SK-N-SH treated with all-trans-retinoic acid at 6 μM for 48 hours (cell line): Measurements from ENCODE around the gene DEDD.

ENCODE experiments used
- ATAC-seq: fragments of 200-7000 bp; cut with Tn5 transposase; 3 replicates; pipeline ENCODE4 v1.9.1; 2020; ENCODE audit warnings: mild to moderate bottlenecking, moderate library complexity
- ARNTL ChIP-seq: fragments of 450-650 bp; formaldehyde crosslinking; IDR thresholded peaks from 2 replicates; pipeline ENCODE4 v1.5.0; 2020; ENCODE audit warnings: low read depth, mild to moderate bottlenecking, moderate library complexity, borderline replicate concordance
- BACH2 ChIP-seq: fragments of 250-450 bp; sonication (Bioruptor Pico); IDR thresholded peaks from 2 replicates; pipeline ENCODE4 v1.9.0; 2021; ENCODE audit warnings: mild to moderate bottlenecking, borderline replicate concordance
- ESRRG ChIP-seq: fragments of 250-450 bp; sonication (Bioruptor Pico); IDR thresholded peaks from 2 replicates; pipeline ENCODE4 v1.6.1; 2021; ENCODE audit warnings: mild to moderate bottlenecking
- ISL1 ChIP-seq: fragments of 250-450 bp; sonication (Bioruptor Pico); IDR thresholded peaks from 2 replicates; pipeline ENCODE4 v2.1.2; 2022; ENCODE audit warnings: mild to moderate bottlenecking, moderate library complexity
- POU6F1 ChIP-seq: fragments of 250-450 bp; sonication (Bioruptor Pico); IDR thresholded peaks from 2 replicates; pipeline ENCODE4 v1.8.0; 2021; ENCODE audit warnings: low read depth, mild to moderate bottlenecking, moderate library complexity, borderline replicate concordance
- SNAI2 ChIP-seq: fragments of 250-450 bp; sonication (Bioruptor Pico); IDR thresholded peaks from 2 replicates; pipeline ENCODE4 v1.5.0; 2020; ENCODE audit warnings: mild to moderate bottlenecking, moderate library complexity
- TCF4 ChIP-seq: fragments of 250-450 bp; sonication (Bioruptor Pico); IDR thresholded peaks from 2 replicates; pipeline ENCODE4 v1.8.0; 2021; ENCODE audit warnings: mild to moderate bottlenecking, moderate library complexity, borderline replicate concordance
- TOX ChIP-seq: fragments of 250-450 bp; sonication (Bioruptor Pico); IDR thresholded peaks from 2 replicates; pipeline ENCODE4 v1.8.0; 2021; ENCODE audit warnings: mild to moderate bottlenecking, moderate library complexity, borderline replicate concordance
- TSHZ2 ChIP-seq: fragments of 250-450 bp; sonication (Bioruptor Pico); IDR thresholded peaks from 2 replicates; pipeline ENCODE4 v1.5.0; 2020; ENCODE audit warnings: mild to moderate bottlenecking, moderate library complexity
- ZC3H10 ChIP-seq: fragments of 250-450 bp; sonication (Bioruptor Pico); IDR thresholded peaks from 2 replicates; pipeline ENCODE4 v1.5.1; 2021; ENCODE audit warnings: mild to moderate bottlenecking, moderate library complexity
- ZFP3 ChIP-seq: fragments of 250-450 bp; sonication (Bioruptor Pico); IDR thresholded peaks from 2 replicates; pipeline ENCODE4 v1.5.0; 2020; ENCODE audit warnings: mild to moderate bottlenecking, moderate library complexity
- ZFP30 ChIP-seq: fragments of 450-650 bp; formaldehyde crosslinking; IDR thresholded peaks from 2 replicates; pipeline ENCODE4 v1.5.0; 2022; ENCODE audit warnings: mild to moderate bottlenecking, moderate library complexity
- ZNF565 ChIP-seq: fragments of 450-650 bp; formaldehyde crosslinking; conservative IDR thresholded peaks from 2 replicates; pipeline ENCODE4 v1.5.0; 2020; ENCODE audit warnings: low read depth, mild to moderate bottlenecking, moderate library complexity
- ZNF70 ChIP-seq: fragments of 450-650 bp; formaldehyde crosslinking; IDR thresholded peaks from 2 replicates; pipeline ENCODE4 v1.5.0; 2020; ENCODE audit warnings: mild to moderate bottlenecking, moderate library complexity
- ZNF8 ChIP-seq: fragments of 450-650 bp; formaldehyde crosslinking; IDR thresholded peaks from 2 replicates; pipeline ENCODE4 v1.5.0; 2020; ENCODE audit warnings: mild to moderate bottlenecking, moderate library complexity
- TF ChIP-seq, protein P1 (sequence below): fragments of 250-450 bp; sonication (Bioruptor Pico); IDR thresholded peaks from 2 replicates; pipeline ENCODE4 v1.5.1; 2021; ENCODE audit warnings: mild to moderate bottlenecking, moderate library complexity
- TF ChIP-seq, protein P2 (sequence below): fragments of 250-450 bp; sonication (Bioruptor Pico); IDR thresholded peaks from 2 replicates; pipeline ENCODE4 v1.5.1; 2020; ENCODE audit warnings: low read depth, mild to moderate bottlenecking, moderate library complexity

Gene DEDD

GRCh38 chr1:161076410-161076809 lies 56.1 kb downstream of the DEDD start:
- ATAC-seq: no peak
- TF ChIP-seq ZC3H10 (CRISPR knock-in tag): no peak
- no peak for TF ChIP-seq ZFP3 (CRISPR knock-in tag)
- TF ChIP-seq ZFP30 (CRISPR knock-in tag): no peak
- no peak for TF ChIP-seq SNAI2 (CRISPR knock-in tag)
- TF ChIP-seq POU6F1 (CRISPR knock-in tag): no peak
- no peak for TF ChIP-seq ZNF565
- no peak for TF ChIP-seq ZNF8 (CRISPR knock-in tag)
- TF ChIP-seq ZNF70 (CRISPR knock-in tag): no peak
- TF ChIP-seq, protein P1, sequence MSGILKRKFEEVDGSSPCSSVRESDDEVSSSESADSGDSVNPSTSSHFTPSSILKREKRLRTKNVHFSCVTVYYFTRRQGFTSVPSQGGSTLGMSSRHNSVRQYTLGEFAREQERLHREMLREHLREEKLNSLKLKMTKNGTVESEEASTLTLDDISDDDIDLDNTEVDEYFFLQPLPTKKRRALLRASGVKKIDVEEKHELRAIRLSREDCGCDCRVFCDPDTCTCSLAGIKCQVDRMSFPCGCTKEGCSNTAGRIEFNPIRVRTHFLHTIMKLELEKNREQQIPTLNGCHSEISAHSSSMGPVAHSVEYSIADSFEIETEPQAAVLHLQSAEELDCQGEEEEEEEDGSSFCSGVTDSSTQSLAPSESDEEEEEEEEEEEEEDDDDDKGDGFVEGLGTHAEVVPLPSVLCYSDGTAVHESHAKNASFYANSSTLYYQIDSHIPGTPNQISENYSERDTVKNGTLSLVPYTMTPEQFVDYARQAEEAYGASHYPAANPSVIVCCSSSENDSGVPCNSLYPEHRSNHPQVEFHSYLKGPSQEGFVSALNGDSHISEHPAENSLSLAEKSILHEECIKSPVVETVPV (CRISPR knock-in tag): no peak
- TF ChIP-seq, all 23 proteins: peak for 0

DNA sequence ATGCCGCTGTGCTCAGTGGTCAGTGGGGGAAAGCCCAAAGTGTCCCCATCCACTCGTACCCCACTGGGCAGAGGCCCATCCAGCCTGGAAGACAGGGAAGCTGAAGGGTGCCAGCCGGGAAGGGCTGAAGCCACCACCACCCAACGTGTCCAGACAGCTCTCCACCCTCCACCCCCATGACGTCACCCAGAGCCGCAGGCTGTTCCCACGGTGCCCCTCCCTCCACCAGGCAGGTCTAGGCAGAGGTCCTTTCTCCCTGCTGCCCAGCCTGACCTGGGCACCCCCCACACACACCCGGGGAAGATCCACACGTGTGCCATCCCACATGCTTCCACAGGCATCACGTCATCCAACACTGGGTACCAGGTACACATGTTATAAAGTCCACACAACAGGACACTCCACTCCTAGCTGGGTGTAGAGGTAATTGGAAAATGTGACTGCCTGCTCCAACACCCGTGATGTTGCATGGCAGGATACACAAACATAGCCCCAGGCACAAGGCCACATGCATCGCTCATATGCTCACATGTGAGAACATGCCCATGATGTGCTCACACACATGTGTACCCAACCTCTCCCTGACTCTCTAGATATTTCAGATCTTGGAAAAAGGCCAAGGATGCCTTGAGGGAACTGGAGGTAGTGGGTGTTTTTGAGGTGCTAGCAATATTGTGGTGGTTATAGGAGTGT lies 57.6 kb downstream of the DEDD start:
- no peak for ATAC-seq
- TF ChIP-seq ZNF8 (CRISPR knock-in tag): no peak
- TF ChIP-seq TOX: no peak

DNA sequence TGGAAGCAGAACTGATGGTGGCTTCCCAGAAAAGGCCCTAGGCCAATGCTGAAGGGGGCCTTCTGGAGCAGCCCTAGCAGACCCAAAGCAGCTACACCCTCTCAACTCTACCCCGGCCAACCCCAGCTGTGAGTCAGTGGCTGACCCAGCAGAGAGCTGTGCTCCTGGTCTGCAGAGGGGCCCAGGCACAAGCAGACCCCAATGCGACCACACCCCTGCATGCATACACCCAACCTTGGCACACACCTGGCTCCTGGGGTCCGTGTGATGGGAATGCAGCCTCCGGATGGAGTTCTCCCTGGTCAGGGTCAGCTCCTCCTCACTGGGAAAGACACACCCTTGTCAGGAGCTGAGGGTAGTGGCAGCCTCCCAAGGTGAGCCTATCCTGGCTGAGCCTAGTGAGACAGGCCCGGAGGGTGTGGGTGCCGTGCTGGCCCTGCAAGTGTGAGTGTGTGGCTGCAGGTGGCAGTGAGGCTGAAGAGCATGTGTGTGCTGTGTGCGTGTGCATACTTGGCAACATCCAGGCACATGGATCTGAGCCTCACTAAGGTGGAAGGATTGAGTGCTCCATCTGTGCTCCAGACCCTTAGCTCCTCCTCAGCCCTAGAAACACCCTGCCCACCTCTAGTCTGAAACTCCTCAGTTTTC lies 58.9 kb downstream of the DEDD start:
- TF ChIP-seq ZFP30 (CRISPR knock-in tag) (no peak), TSHZ2 (CRISPR knock-in tag) (no peak), ESRRG (CRISPR knock-in tag) (no peak), TOX (no peak), ZC3H10 (CRISPR knock-in tag) (no peak), BACH2 (no peak), TCF4 (no peak), ZNF8 (CRISPR knock-in tag) (no peak), ARNTL (CRISPR knock-in tag) (no peak)
- TF ChIP-seq, protein P2, sequence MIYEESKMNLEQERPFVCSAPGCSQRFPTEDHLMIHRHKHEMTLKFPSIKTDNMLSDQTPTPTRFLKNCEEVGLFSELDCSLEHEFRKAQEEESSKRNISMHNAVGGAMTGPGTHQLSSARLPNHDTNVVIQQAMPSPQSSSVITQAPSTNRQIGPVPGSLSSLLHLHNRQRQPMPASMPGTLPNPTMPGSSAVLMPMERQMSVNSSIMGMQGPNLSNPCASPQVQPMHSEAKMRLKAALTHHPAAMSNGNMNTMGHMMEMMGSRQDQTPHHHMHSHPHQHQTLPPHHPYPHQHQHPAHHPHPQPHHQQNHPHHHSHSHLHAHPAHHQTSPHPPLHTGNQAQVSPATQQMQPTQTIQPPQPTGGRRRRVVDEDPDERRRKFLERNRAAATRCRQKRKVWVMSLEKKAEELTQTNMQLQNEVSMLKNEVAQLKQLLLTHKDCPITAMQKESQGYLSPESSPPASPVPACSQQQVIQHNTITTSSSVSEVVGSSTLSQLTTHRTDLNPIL (CRISPR knock-in tag): no peak
- TF ChIP-seq, protein P1 (CRISPR knock-in tag): no peak
- TF ChIP-seq, all 23 proteins: peak for 0
- ATAC-seq: no peak

GRCh38 chr1:161072751-161073449 lies 59.6 kb downstream of the DEDD start:
- ATAC-seq: no peak
- TF ChIP-seq ESRRG (CRISPR knock-in tag): no peak
- TF ChIP-seq ISL1: no peak
- no peak for TF ChIP-seq ZNF8 (CRISPR knock-in tag)
- no peak for TF ChIP-seq TSHZ2 (CRISPR knock-in tag)
- TF ChIP-seq ARNTL (CRISPR knock-in tag): no peak
